K562 (cell line): ENCODE results near the gene SPATA16. TPM values are rescaled to one million over a fixed set of nuclear protein-coding genes. Genes with fewer than 3 reads are reported as not detected.

ENCODE experiments used
- ATAC-seq: fragments of 200-7000 bp; cut with Tn5 transposase; 3 replicates; pipeline ENCODE4 v1.9.1; 2020; ENCODE audit warnings: moderate library complexity
- BruUV-seq: library from RNA; stranded (reverse); fragments of 400-500 nt; replicated peaks from 2 replicates; lab custom pipeline; 2021; lab: Mats Ljungman, UMichigan
- CTCF ChIA-PET: fragments of 300-600 bp; formaldehyde crosslinking; extraction: SDS; loops from one replicate; lab custom pipeline; 2021; ENCODE audit warnings: low intra/inter-chr PET ratio; lab: Yijun Ruan, JAX
- POLR2A ChIA-PET: fragments of 300-600, 350-650 bp; sonication (Branson Sonifier 250); formaldehyde crosslinking; extraction: SDS; loops from one replicate; lab custom pipeline; 2021; ENCODE audit warnings: antibody characterized with exemption, inconsistent platforms; lab: Yijun Ruan, JAX
- DNase-seq, 4 experiments: peaks; one replicate each; pipeline versions ENCODE4 v3.0.0 to v3.0.0-alpha.2; 2011 to 2018; ENCODE audit warnings: low spot score in 3 of 4, mixed read lengths in 3 of 4; ENCODE audit errors: extremely low read depth in 1 of 4
- FAIRE-seq: peaks from 2 replicates; lab custom pipeline; 2011; peaks lifted over from hg19 to GRCh38; lab: Jason Lieb, UNC
- H2AFZ ChIP-seq: 2 replicates; pipeline ENCODE4 v1.6.0; 2011; ENCODE audit warnings: low read depth, low read length, control low read depth, inconsistent platforms
- H3K27ac ChIP-seq: fragments of 200-600 bp; 3 replicates; pipeline ENCODE4 v1.8.0; 2011; ENCODE audit warnings: low read depth, mild to moderate bottlenecking, control low read depth, inconsistent platforms, low read length, moderate library complexity, mixed read lengths; ENCODE audit errors: extremely low read depth
- H3K27me3 ChIP-seq, 2 experiments: fragments of 300-600 bp in 1 of 2; 2 replicates in 1 of 2; 3 replicates in 1 of 2; pipeline versions ENCODE4 v1.6.0 to v1.8.0; 2011; ENCODE audit warnings: inconsistent platforms in 2 of 2, low read length in 2 of 2, mild to moderate bottlenecking in 1 of 2, mixed read lengths in 1 of 2, moderate library complexity in 1 of 2; ENCODE audit not compliant: control insufficient read depth in 2 of 2, insufficient read depth in 2 of 2
- H3K36me3 ChIP-seq: fragments of 300-600 bp; 3 replicates; pipeline ENCODE4 v1.8.0; 2011; ENCODE audit warnings: mild to moderate bottlenecking, low read length, inconsistent platforms; ENCODE audit not compliant: control insufficient read depth, insufficient read depth
- H3K4me1 ChIP-seq, 2 experiments: fragments of 200-600 bp in 1 of 2; replicated peaks in 1 of 2; 2 replicates in 1 of 2; 3 replicates in 1 of 2; pipeline versions ENCODE4 v1.5.1 to v1.8.0; 2011; ENCODE audit warnings: inconsistent platforms in 2 of 2, low read length in 2 of 2, mild to moderate bottlenecking in 1 of 2, mixed read lengths in 1 of 2, moderate library complexity in 1 of 2; ENCODE audit not compliant: control insufficient read depth in 2 of 2, insufficient read depth in 2 of 2
- H3K4me2 ChIP-seq: 2 replicates; pipeline ENCODE4 v1.6.1; 2011; ENCODE audit warnings: low read length, control low read depth, inconsistent platforms, mixed read lengths; ENCODE audit not compliant: insufficient read depth
- H3K4me3 ChIP-seq: fragments of 200-600 bp; sonication (generic), shearing (Covaris generic); 2 replicates; pipeline ENCODE4 v1.5.1; 2016; ENCODE audit warnings: control low read depth, inconsistent platforms
- H3K79me2 ChIP-seq: fragments of 200-600 bp; 3 replicates; pipeline ENCODE4 v1.8.0; 2011; ENCODE audit warnings: low read length, inconsistent platforms; ENCODE audit not compliant: control insufficient read depth, insufficient read depth
- H3K9ac ChIP-seq, 2 experiments: 2 replicates each; pipeline versions ENCODE4 v1.6.0 to v1.6.1; 2011; ENCODE audit warnings: low read depth in 2 of 2, low read length in 2 of 2, control low read depth in 1 of 2, inconsistent platforms in 1 of 2, mild to moderate bottlenecking in 1 of 2, mixed read lengths in 1 of 2; ENCODE audit not compliant: insufficient read depth in 1 of 2
- H3K9me1 ChIP-seq: one replicate; pipeline ENCODE4 v1.6.0; 2011; ENCODE audit warnings: inconsistent platforms, mild to moderate bottlenecking, low read length, moderate library complexity; ENCODE audit not compliant: control insufficient read depth, insufficient read depth
- H3K9me3 ChIP-seq: replicated peaks from 2 replicates; pipeline ENCODE4 v1.5.1; 2011; ENCODE audit warnings: low read depth, low read length, inconsistent platforms; ENCODE audit not compliant: control insufficient read depth, insufficient read depth
- H4K20me1 ChIP-seq: replicated peaks from 2 replicates; pipeline ENCODE4 v1.6.1; 2011; ENCODE audit warnings: low read length, inconsistent platforms, mixed read lengths; ENCODE audit not compliant: control insufficient read depth, insufficient read depth
- ARID1B ChIP-seq: fragments of 450-650 bp; IDR thresholded peaks from 2 replicates; pipeline ENCODE4 v1.6.1; 2016; ENCODE audit warnings: antibody characterized with exemption, mild to moderate bottlenecking, inconsistent platforms
- CBX3 ChIP-seq, 2 experiments: IDR thresholded peaks; 1 replicate in 1 of 2; 2 replicates in 1 of 2; pipeline ENCODE4 v1.6.1; 2012; ENCODE audit warnings: inconsistent platforms in 2 of 2, low read length in 2 of 2, borderline replicate concordance in 1 of 2, control low read depth in 1 of 2
- DMBX1 ChIP-seq: fragments of 250-450 bp; sonication (Bioruptor Pico); IDR thresholded peaks from 2 replicates; pipeline ENCODE4 v1.8.0; 2022; ENCODE audit warnings: inconsistent platforms, mild to moderate bottlenecking, moderate library complexity, borderline replicate concordance
- ETV5 ChIP-seq: sonication (generic); formaldehyde crosslinking; IDR thresholded peaks from 2 replicates; pipeline ENCODE4 v1.4.0; 2020; ENCODE audit warnings: low read depth, mild to moderate bottlenecking, missing genetic modification reagents
- MEIS2 ChIP-seq: fragments of 450-650 bp; IDR thresholded peaks from 2 replicates; pipeline ENCODE4 v1.6.1; 2014; ENCODE audit warnings: mild to moderate bottlenecking; ENCODE audit not compliant: partially characterized antibody
- PBX2 ChIP-seq, 2 experiments: IDR thresholded peaks in 1 of 2; conservative IDR thresholded peaks in 1 of 2; 2 replicates each; pipeline ENCODE4 v1.6.1; 2016; ENCODE audit warnings: low read depth in 2 of 2, mild to moderate bottlenecking in 1 of 2, missing compliant biosample characterization in 1 of 2, missing genetic modification characterization in 1 of 2, moderate library complexity in 1 of 2
- PKNOX1 ChIP-seq: fragments of 450-650 bp; IDR thresholded peaks from 2 replicates; pipeline ENCODE4 v1.6.1; 2016
- RBM39 ChIP-seq: fragments of 200-400 bp; formaldehyde crosslinking; optimal IDR thresholded peaks from 2 replicates; pipeline ENCODE3; 2018; ENCODE audit warnings: low read depth, low read length
- SRSF7 ChIP-seq: fragments of 200-400 bp; formaldehyde crosslinking; optimal IDR thresholded peaks from 2 replicates; pipeline ENCODE3; 2017; ENCODE audit warnings: mild to moderate bottlenecking, low read depth, low read length
- ZNF174 ChIP-seq: fragments of 250-450 bp; sonication (Bioruptor Pico); IDR thresholded peaks from 2 replicates; pipeline ENCODE4 v1.4.0; 2020; ENCODE audit warnings: mild to moderate bottlenecking
- ZNF280A ChIP-seq: fragments of 450-650 bp; IDR thresholded peaks from 2 replicates; pipeline ENCODE4 v1.6.1; 2018; ENCODE audit warnings: mild to moderate bottlenecking, low read depth; ENCODE audit not compliant: partially characterized antibody
- ZNF75A ChIP-seq: fragments of 450-650 bp; formaldehyde crosslinking; IDR thresholded peaks from 2 replicates; pipeline ENCODE4 v1.4.0; 2020; ENCODE audit warnings: mild to moderate bottlenecking
- WGBS: fragments of 100-300 bp; shearing (Covaris generic); methylation state at CpG from one replicate; pipeline ENCODE4 v1.1.6; 2016; ENCODE audit warnings: low coverage, mixed read lengths; ENCODE audit not compliant: insufficient coverage; ENCODE audit errors: missing lambda C conversion rate; 5-methylcytosine and 5-hydroxymethylcytosine counted together
- in situ Hi-C: fragments of 300-500 bp; cut with MboI; formaldehyde crosslinking; loops from 4 replicates; pipeline ENCODE4 v1.15.0; 2018; ENCODE audit warnings: inconsistent platforms, mixed read lengths
- intact Hi-C: fragments of 100-400 bp; cut with micrococcal nuclease; formaldehyde crosslinking; loops from 2 replicates; pipeline ENCODE4 v1.14.2; 2022
- polyA plus RNA-seq, 8 experiments: library from polyadenylated mRNA; depleted of rRNA in 4 of 8; stranded (reverse) in 5 of 8; unstranded in 3 of 8; fragments of >200 nt; fragmentation: Nextera tagmentation in 2 of 8; fragmentation: Illumina TruSeq in 1 of 8; extraction: Ambion mirVana in 2 of 8; extraction: Trizol in 1 of 8; gene quantifications; 2 replicates each; pipeline versions ENCODE4 v1.2.1 to v1.2.3, GENCODE V29; 2011 to 2014; ENCODE audit warnings: inconsistent platforms in 1 of 8, missing spikeins in 1 of 8
- total RNA-seq, 7 experiments: library from RNA; depleted of rRNA in 6 of 7; stranded (reverse); fragments of >200 nt in 6 of 7; fragmentation: Illumina TruSeq in 2 of 7; extraction: Trizol in 2 of 7; gene quantifications; 2 replicates each; pipeline versions ENCODE4 v1.2.1 to v1.2.3, GENCODE V29; 2011 to 2021; ENCODE audit warnings: low replicate concordance in 1 of 7

The SPATA16 gene
- total and polyA plus RNA-seq, 9 of the 15 experiments (the other 6 are each of a cell fraction or from before 2014, with no cell fraction given) = not detected

- TF ChIP-seq ZNF280A (peak; percentile 83), ETV5 (CRISPR knock-in tag) (no peak), ZNF75A (CRISPR knock-in tag) (no peak), ZNF174 (CRISPR knock-in tag) (no peak), CBX3 (IDR thresholded peaks at IDR 0.05; ENCODE audit: borderline replicate concordance in 1 of 2, low read length in 2 of 2) (peak in 1 of 2 experiments; percentile 45; a peak in 1 of 3 replicates), ARID1B (no peak)
- TF ChIP-seq, all 486 proteins: peak for 7
These were observed 140.5 kb downstream of the SPATA16 start (continued) for GRCh38 chr3:173000553-173000952.

- ATAC-seq (no peak), FAIRE-seq (no peak), DNase-seq (no peak)
- Histone ChIP-seq H3K4me3 (no peak overlapping the region), H3K79me2 (no peaks in the 10 kb centered on the region), H3K9me1 (no peaks in the 10 kb centered on the region), H3K4me1 (peaks cover 0 to 11% of the 10 kb centered on the region in 2 experiments; a peak in 3 of 5 replicates), H3K9ac (no peak overlapping the region), H4K20me1 (no peaks in the 10 kb centered on the region), H3K27ac (no peak overlapping the region), H2AFZ (peak overlapping the region; percentile 13; the same call in 1 of the 2 replicates), H3K9me3 (no peaks in the 10 kb centered on the region), H3K4me2 (no peak overlapping the region), H3K36me3 (no peaks in the 10 kb centered on the region), H3K27me3 (no peaks in the 10 kb centered on the region)
- in situ Hi-C loops = no loop called here
- CTCF ChIA-PET = no interaction called here
- intact Hi-C loops = no loop called here
- 48% methylated on average over 2 of the region's 2 CpGs for WGBS
- no TSS peak for BruUV-seq
- TF ChIP-seq ZNF280A (no peak), DMBX1 (peak; percentile 54; the same call in 1 of the 2 replicates), RBM39 (no peak), PBX2 (CRISPR knock-in tag; IDR thresholded peaks at IDR 0.05; ENCODE audit: low read depth) (0 out of 2 replicates have a peak, but pooled peaks have one; percentile 33), PBX2 (tag; conservative IDR thresholded peaks at IDR 0.05; ENCODE audit: low read depth) (0 out of 2 replicates have a peak, but pooled peaks have one; percentile 39), SRSF7 (no peak), PKNOX1 (peak; percentile 87), MEIS2 (peak; percentile 40)
- POLR2A ChIA-PET = no interaction called here
These were observed 147.6 kb downstream of the SPATA16 start for GRCh38 chr3:172993412-172993811.
